WTC11 (cell line): ENCODE results near the gene KICS2. TPM values are rescaled to one million over a fixed set of nuclear protein-coding genes. Genes with fewer than 3 reads are reported as not detected.

Experiments
- ATAC-seq: fragments of 200-7000 bp; cut with Tn5 transposase; 2 replicates; pipeline ENCODE4 v1.10.0; 2021; ENCODE audit warnings: mild to moderate bottlenecking, moderate library complexity
- CTCF ChIA-PET: fragments of 300-600 bp; sonication (Branson Sonifier 250); formaldehyde crosslinking; loops from one replicate; lab custom pipeline; 2021; ENCODE audit warnings: antibody characterized with exemption; lab: Charles Lee
- POLR2A ChIA-PET: fragments of 350-600 bp; sonication (Branson Sonifier 250); formaldehyde crosslinking; loops from one replicate; lab custom pipeline; 2021; ENCODE audit warnings: antibody characterized with exemption; lab: Charles Lee
- DNase-seq: peaks from one replicate; pipeline ENCODE4 v3.0.0; 2021; ENCODE audit warnings: low spot score
- H3K27ac Mint-ChIP-seq: 2 replicates; pipeline ENCODE4 v1.8.0; 2021; ENCODE audit warnings: mixed read lengths
- H3K27me3 Mint-ChIP-seq: 2 replicates; pipeline ENCODE4 v1.8.0; 2021; ENCODE audit warnings: low read depth, mild to moderate bottlenecking, moderate library complexity, mixed read lengths
- H3K36me3 Mint-ChIP-seq: 2 replicates; pipeline ENCODE4 v1.8.0; 2021; ENCODE audit warnings: mixed read lengths
- H3K4me1 Mint-ChIP-seq: 2 replicates; pipeline ENCODE4 v1.8.0; 2022; ENCODE audit warnings: mixed read lengths
- H3K4me3 Mint-ChIP-seq: 2 replicates; pipeline ENCODE4 v1.8.0; 2021; ENCODE audit warnings: mild to moderate bottlenecking, moderate library complexity, mixed read lengths
- H3K9me3 Mint-ChIP-seq: 2 replicates; pipeline ENCODE4 v1.8.0; 2021; ENCODE audit warnings: mixed read lengths
- AR ChIP-seq: fragments of 250-450 bp; sonication (Bioruptor Pico); IDR thresholded peaks from 2 replicates; pipeline ENCODE4 v1.9.0; 2021; ENCODE audit warnings: mild to moderate bottlenecking
- CBFB ChIP-seq: sonication (generic); formaldehyde crosslinking; IDR thresholded peaks from 2 replicates; pipeline ENCODE4 v1.8.1; 2022; ENCODE audit warnings: mild to moderate bottlenecking, low read depth, missing genetic modification reagents
- CDX4 ChIP-seq: fragments of 250-450 bp; sonication (Bioruptor Pico); IDR thresholded peaks from 2 replicates; pipeline ENCODE4 v1.9.0; 2021; ENCODE audit warnings: moderate library complexity, mild to moderate bottlenecking, inconsistent platforms, borderline replicate concordance
- CREB1 ChIP-seq: sonication (generic); formaldehyde crosslinking; IDR thresholded peaks from 2 replicates; pipeline ENCODE4 v1.8.0; 2023; ENCODE audit warnings: mild to moderate bottlenecking, missing genetic modification reagents
- CREM ChIP-seq: sonication (generic); formaldehyde crosslinking; IDR thresholded peaks from 2 replicates; pipeline ENCODE4 v1.8.1; 2022; ENCODE audit warnings: mild to moderate bottlenecking, missing genetic modification reagents, moderate library complexity
- E2F5 ChIP-seq: sonication (generic); formaldehyde crosslinking; IDR thresholded peaks from 2 replicates; pipeline ENCODE4 v1.8.1; 2022; ENCODE audit warnings: mild to moderate bottlenecking, moderate library complexity, missing genetic modification reagents
- GABPB1 ChIP-seq: sonication (generic); formaldehyde crosslinking; IDR thresholded peaks from 2 replicates; pipeline ENCODE4 v1.8.1; 2023; ENCODE audit warnings: mild to moderate bottlenecking, missing genetic modification reagents
- JUN ChIP-seq: sonication (generic); formaldehyde crosslinking; IDR thresholded peaks from 2 replicates; pipeline ENCODE4 v1.8.0; 2023; ENCODE audit warnings: mild to moderate bottlenecking, missing genetic modification reagents
- KAT7 ChIP-seq: sonication (generic); formaldehyde crosslinking; IDR thresholded peaks from 2 replicates; pipeline ENCODE4 v1.8.1; 2023; ENCODE audit warnings: missing genetic modification reagents, mild to moderate bottlenecking, borderline replicate concordance
- MYBL2 ChIP-seq: sonication (generic); formaldehyde crosslinking; IDR thresholded peaks from 2 replicates; pipeline ENCODE4 v1.8.1; 2023; ENCODE audit warnings: mild to moderate bottlenecking, moderate library complexity, missing genetic modification reagents
- NFATC4 ChIP-seq: fragments of 250-450 bp; sonication (Bioruptor Pico); IDR thresholded peaks from 2 replicates; pipeline ENCODE4 v1.9.0; 2021; ENCODE audit warnings: mild to moderate bottlenecking
- NR3C1 ChIP-seq: sonication (generic); formaldehyde crosslinking; conservative IDR thresholded peaks from 2 replicates; pipeline ENCODE4 v1.8.1; 2023; ENCODE audit warnings: low read depth, mild to moderate bottlenecking, missing genetic modification reagents
- OVOL2 ChIP-seq: fragments of 250-450 bp; sonication (Bioruptor Pico); IDR thresholded peaks from 2 replicates; pipeline ENCODE4 v1.9.0; 2021; ENCODE audit warnings: mild to moderate bottlenecking, borderline replicate concordance
- PRRX2 ChIP-seq: fragments of 250-450 bp; sonication (Bioruptor Pico); IDR thresholded peaks from 2 replicates; pipeline ENCODE4 v1.8.0; 2021; ENCODE audit warnings: mild to moderate bottlenecking
- RELA ChIP-seq: sonication (generic); formaldehyde crosslinking; IDR thresholded peaks from 2 replicates; pipeline ENCODE4 v1.8.1; 2022; ENCODE audit warnings: missing genetic modification reagents, mild to moderate bottlenecking, borderline replicate concordance
- RORB ChIP-seq: fragments of 250-450 bp; sonication (Bioruptor Pico); IDR thresholded peaks from 2 replicates; pipeline ENCODE4 v1.9.0; 2021; ENCODE audit warnings: mild to moderate bottlenecking
- SMAD3 ChIP-seq: sonication (generic); formaldehyde crosslinking; IDR thresholded peaks from 2 replicates; pipeline ENCODE4 v1.8.0; 2022; ENCODE audit warnings: missing genetic modification reagents, mild to moderate bottlenecking, borderline replicate concordance
- TEAD1 ChIP-seq: sonication (generic); formaldehyde crosslinking; IDR thresholded peaks from 2 replicates; pipeline ENCODE4 v1.8.0; 2022; ENCODE audit warnings: mild to moderate bottlenecking, missing genetic modification reagents
- TEAD4 ChIP-seq: sonication (generic); formaldehyde crosslinking; IDR thresholded peaks from 2 replicates; pipeline ENCODE4 v1.8.0; 2022; ENCODE audit warnings: mild to moderate bottlenecking, missing genetic modification reagents
- TP53 ChIP-seq: sonication (generic); formaldehyde crosslinking; IDR thresholded peaks from 2 replicates; pipeline ENCODE4 v1.8.1; 2023; ENCODE audit warnings: mild to moderate bottlenecking, missing genetic modification reagents
- ZBTB43 ChIP-seq: sonication (generic); formaldehyde crosslinking; IDR thresholded peaks from 2 replicates; pipeline ENCODE4 v1.8.1; 2023; ENCODE audit warnings: mild to moderate bottlenecking, missing genetic modification reagents
- ZNF232 ChIP-seq: sonication (generic); formaldehyde crosslinking; IDR thresholded peaks from 2 replicates; pipeline ENCODE4 v1.8.0; 2022; ENCODE audit warnings: mild to moderate bottlenecking, missing genetic modification reagents
- ZNF423 ChIP-seq: fragments of 250-450 bp; sonication (Bioruptor Pico); IDR thresholded peaks from 2 replicates; pipeline ENCODE4 v2.1.2; 2022; ENCODE audit warnings: mild to moderate bottlenecking, moderate library complexity
- ZNF425 ChIP-seq: fragments of 250-450 bp; sonication (Bioruptor Pico); conservative IDR thresholded peaks from 2 replicates; pipeline ENCODE4 v1.9.0; 2021; ENCODE audit warnings: mild to moderate bottlenecking
- total RNA-seq: library from RNA; stranded (reverse); gene quantifications from 3 replicates; pipeline ENCODE4 v1.2.3, GENCODE V29; 2021
- TF ChIP-seq, protein P1 (sequence below): sonication (generic); formaldehyde crosslinking; conservative IDR thresholded peaks from 2 replicates; pipeline ENCODE4 v1.8.1; 2023; ENCODE audit warnings: mild to moderate bottlenecking, low read depth, missing genetic modification reagents, moderate library complexity
- TF ChIP-seq, protein P2 (sequence below): sonication (generic); formaldehyde crosslinking; IDR thresholded peaks from 2 replicates; pipeline ENCODE4 v1.8.1; 2022; ENCODE audit warnings: low read depth, missing genetic modification reagents, borderline replicate concordance

Gene KICS2
- total RNA-seq, 1 experiment from 2014 or later: 10.7 TPM

DNA sequence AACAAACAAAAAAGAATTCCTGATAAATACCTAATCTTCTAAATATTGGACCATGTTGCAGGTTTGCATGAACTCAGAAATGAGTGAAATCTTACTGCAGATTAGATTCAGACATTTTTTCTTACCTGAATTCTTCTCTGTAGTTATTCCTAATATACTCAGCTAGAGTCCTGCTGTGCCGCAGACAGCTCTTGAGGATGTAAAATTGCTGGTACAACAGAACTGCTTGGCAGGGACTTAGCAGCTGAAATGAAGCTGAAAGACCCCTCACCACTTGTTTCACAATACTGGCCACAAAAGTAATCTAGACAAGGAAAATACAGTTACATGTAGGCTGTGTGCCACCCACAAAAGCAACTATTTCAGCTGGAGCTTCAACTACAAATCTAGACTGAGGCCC, 48.3 kb upstream of the KICS2 start:
- no peak overlapping the region for H3K27ac Mint-ChIP-seq
- POLR2A ChIA-PET: no interaction called here

DNA sequence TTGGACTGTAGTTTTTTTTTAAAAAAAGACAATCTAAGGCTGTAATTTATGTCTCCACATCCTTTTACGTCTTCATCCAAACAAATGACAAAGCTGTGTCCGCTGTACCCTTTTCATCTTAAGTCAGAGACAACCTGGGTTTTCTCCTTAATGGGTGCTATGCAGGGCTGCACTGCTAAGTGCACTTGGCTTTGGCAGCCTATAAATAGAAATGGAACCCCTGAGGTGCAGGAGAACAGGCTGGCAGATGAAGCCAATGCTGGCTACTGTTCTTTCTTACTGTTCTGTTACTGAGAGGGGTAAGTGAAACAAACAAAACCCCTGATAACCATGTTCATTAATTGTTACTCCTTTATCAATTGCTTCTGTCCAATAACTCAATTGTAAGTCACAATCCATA, 47.1 kb upstream of the KICS2 start:
- ChIA-PET CTCF (no interaction called here), POLR2A (no interaction called here)
- Mint-ChIP-seq H3K9me3 (no peaks in the 10 kb centered on the region), H3K4me1 (peaks cover 6% of the 10 kb centered on the region), H3K36me3 (no peaks in the 10 kb centered on the region), H3K4me3 (no peak overlapping the region), H3K27me3 (no peaks in the 10 kb centered on the region), H3K27ac (no peak overlapping the region)
- ATAC-seq (no peak), DNase-seq (no peak)
- TF ChIP-seq CREB1 (CRISPR knock-in tag): no peak
- no peak for TF ChIP-seq ZNF425 (CRISPR knock-in tag)
- no peak for TF ChIP-seq OVOL2 (CRISPR knock-in tag)
- no peak for TF ChIP-seq E2F5 (CRISPR knock-in tag)
- no peak for TF ChIP-seq NFATC4 (CRISPR knock-in tag)
- TF ChIP-seq ZNF232 (CRISPR knock-in tag): no peak
- no peak for TF ChIP-seq JUN (CRISPR knock-in tag)
- no peak for TF ChIP-seq GABPB1 (CRISPR knock-in tag)
- no peak for TF ChIP-seq AR
- TF ChIP-seq CREM (CRISPR knock-in tag): no peak
- TF ChIP-seq TEAD1 (CRISPR knock-in tag): no peak
- no peak for TF ChIP-seq ZNF423 (CRISPR knock-in tag)
- TF ChIP-seq KAT7 (CRISPR knock-in tag): no peak
- TF ChIP-seq CBFB (CRISPR knock-in tag): no peak

More for the DNA sequence above, 48.3 kb upstream of the KICS2 start:
- no peak for DNase-seq
- TF ChIP-seq NR3C1 (CRISPR knock-in tag) (no peak), CDX4 (CRISPR knock-in tag) (no peak), SMAD3 (CRISPR knock-in tag) (no peak), ZBTB43 (CRISPR knock-in tag) (no peak), MYBL2 (CRISPR knock-in tag) (no peak), TP53 (CRISPR knock-in tag) (no peak), PRRX2 (CRISPR knock-in tag) (no peak), TEAD4 (CRISPR knock-in tag) (no peak), RORB (CRISPR knock-in tag) (no peak), RELA (CRISPR knock-in tag) (no peak), CREM (CRISPR knock-in tag) (no peak)
- TF ChIP-seq, protein P1, sequence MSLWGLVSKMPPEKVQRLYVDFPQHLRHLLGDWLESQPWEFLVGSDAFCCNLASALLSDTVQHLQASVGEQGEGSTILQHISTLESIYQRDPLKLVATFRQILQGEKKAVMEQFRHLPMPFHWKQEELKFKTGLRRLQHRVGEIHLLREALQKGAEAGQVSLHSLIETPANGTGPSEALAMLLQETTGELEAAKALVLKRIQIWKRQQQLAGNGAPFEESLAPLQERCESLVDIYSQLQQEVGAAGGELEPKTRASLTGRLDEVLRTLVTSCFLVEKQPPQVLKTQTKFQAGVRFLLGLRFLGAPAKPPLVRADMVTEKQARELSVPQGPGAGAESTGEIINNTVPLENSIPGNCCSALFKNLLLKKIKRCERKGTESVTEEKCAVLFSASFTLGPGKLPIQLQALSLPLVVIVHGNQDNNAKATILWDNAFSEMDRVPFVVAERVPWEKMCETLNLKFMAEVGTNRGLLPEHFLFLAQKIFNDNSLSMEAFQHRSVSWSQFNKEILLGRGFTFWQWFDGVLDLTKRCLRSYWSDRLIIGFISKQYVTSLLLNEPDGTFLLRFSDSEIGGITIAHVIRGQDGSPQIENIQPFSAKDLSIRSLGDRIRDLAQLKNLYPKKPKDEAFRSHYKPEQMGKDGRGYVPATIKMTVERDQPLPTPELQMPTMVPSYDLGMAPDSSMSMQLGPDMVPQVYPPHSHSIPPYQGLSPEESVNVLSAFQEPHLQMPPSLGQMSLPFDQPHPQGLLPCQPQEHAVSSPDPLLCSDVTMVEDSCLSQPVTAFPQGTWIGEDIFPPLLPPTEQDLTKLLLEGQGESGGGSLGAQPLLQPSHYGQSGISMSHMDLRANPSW: no peak
- TF ChIP-seq, protein P2, sequence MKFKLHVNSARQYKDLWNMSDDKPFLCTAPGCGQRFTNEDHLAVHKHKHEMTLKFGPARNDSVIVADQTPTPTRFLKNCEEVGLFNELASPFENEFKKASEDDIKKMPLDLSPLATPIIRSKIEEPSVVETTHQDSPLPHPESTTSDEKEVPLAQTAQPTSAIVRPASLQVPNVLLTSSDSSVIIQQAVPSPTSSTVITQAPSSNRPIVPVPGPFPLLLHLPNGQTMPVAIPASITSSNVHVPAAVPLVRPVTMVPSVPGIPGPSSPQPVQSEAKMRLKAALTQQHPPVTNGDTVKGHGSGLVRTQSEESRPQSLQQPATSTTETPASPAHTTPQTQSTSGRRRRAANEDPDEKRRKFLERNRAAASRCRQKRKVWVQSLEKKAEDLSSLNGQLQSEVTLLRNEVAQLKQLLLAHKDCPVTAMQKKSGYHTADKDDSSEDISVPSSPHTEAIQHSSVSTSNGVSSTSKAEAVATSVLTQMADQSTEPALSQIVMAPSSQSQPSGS: no peak
- TF ChIP-seq, all 79 proteins: peak for 0
- H3K9me3 Mint-ChIP-seq: no peaks in the 10 kb centered on the region
- no peak for ATAC-seq
- CTCF ChIA-PET: no interaction called here
- no peaks in the 10 kb centered on the region for H3K27me3 Mint-ChIP-seq
- H3K4me1 Mint-ChIP-seq: peaks cover 8% of the 10 kb centered on the region
- no peak overlapping the region for H3K4me3 Mint-ChIP-seq
- H3K36me3 Mint-ChIP-seq: no peaks in the 10 kb centered on the region
